Umbilical cord (tissue), 2 donors: ENCODE results near the gene RASL10A. TPM values are rescaled to one million over a fixed set of nuclear protein-coding genes. Genes with fewer than 3 reads are reported as not detected.

Experiments
- DNase-seq: peaks from one replicate; pipeline ENCODE4 v3.0.0-alpha.2; 2015; ENCODE audit warnings: low spot score
- total RNA-seq: library from RNA; depleted of rRNA; stranded (reverse); fragments of >200 nt; gene quantifications from one replicate; pipeline ENCODE4 v1.2.3, GENCODE V29; 2014; ENCODE audit warnings: low replicate concordance; ENCODE audit not compliant: insufficient read depth

The RASL10A gene
- total RNA-seq, 1 donor from 2014 or later = not detected

DNA sequence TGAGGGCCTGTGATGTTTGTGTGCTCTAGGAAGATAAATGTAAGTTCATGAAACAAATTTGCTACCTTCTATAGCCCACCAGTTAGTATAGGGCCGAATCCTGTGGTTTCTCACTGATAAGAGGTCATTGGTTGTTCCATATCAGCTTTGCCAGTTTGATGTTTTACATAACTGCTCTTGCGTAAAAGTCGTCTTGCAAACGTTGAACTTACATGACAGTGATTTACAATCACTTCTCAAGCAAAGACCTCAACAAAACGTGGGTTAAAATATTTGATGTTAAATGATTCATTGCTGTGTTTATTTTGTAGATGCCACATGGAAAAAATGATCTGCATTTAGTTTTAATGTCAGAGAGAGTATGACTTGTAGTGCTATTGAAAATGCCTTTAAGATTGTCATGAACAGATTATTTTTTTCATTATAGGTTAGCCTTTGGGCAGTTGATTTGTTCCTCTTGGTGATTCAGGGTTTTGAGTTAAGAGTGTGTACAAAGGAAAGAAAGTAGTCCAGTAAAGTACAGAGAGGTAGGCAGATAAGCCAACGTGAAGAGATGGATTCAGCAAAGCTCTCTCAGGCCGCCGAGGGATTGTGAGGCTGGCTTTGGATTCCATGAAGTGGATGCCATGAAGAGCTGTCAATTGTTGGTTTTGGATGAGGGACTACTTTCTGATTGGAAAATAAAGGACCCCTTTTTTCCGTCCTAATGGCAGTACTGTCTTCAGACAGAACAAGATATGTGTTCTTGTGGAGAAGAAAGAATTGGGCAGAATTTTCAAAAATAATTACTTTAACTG, 44.8 kb downstream of the RASL10A start:
- DNase-seq = peak; percentile 36

- DNase-seq = peak; percentile 17
These were observed 45.6 kb downstream of the RASL10A start for GRCh38 chr22:29269731-29270474.

- peak; percentile 13 for DNase-seq
These were observed 46.3 kb downstream of the RASL10A start for GRCh38 chr22:29269230-29269604.

DNA sequence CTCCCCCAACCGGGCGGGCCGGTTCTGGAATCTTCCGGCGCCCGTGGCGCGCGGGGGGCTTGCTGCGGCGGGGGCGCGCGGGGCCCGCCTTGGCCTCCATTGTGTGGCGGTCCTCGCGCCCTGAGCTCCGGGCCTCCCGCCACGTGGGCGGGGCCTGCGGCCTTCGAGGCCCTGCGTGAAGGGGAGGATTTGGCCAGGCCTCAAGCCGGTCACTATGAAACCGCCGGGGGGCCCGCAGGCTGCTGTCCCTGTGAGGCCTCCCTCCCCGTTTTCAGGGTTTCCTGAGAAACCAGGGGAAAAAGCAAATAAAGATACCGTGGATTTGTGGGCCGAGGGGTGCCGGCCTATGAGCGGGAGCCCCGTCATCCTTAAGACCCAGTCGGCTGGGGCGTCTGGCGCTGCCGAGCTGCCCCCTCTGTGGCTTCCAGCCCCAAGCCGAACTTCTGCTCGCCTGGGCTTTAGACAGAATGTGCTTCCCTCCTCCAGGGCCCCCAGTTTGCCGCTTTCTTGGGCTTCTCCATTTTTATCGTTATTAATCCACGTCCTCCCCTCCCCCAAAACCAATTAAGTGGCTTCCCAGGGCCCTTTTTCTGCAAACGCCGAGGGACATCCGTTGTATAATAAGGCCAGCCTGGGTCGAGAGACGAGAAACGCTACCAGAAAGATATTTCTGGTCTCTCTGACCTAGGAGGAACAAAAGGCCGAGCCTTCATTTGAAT, 46.8 kb downstream of the RASL10A start:
- DNase-seq = peak; percentile 81

DNA sequence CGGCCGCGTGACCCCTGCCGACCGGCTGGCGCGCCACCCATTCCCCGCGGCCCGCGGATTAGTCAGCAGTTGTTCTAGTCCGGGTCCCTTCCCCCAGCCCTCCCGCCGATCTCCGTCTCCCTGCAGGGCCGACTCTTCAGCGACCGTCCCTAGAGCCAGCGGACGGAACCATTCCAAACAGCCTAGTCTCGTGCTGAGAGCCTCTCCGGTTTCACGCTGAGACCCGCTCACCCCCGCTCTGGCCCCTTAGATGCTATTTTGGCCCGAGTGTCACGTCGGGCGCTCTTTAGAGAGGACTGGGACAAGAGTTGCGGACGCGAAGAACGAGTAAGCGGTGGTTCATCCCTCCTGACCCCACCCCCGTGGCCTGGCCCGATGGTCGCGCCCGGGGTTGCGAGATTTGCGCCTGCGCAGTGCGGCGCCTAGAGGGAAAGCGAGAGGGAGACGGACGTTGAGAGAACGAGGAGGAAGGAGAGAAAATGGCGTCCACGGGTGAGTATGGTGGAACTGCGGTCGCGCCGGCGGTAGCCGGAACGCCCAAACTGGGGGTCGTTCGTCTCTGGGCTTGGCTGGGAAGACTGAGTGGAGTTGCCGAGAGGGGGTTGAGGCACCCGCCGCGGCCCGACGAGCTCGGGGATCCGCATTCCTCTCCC, 47.5 kb downstream of the RASL10A start, which contains the start of the genes EWSR1 and RHBDD3:
TSS of gene EWSR1 (plus strand) at position 411 of the 653 bp plus-strand sequence. CDS start at position 480, 69 bp downstream.
TSS of gene RHBDD3 (minus strand) at position 124 of the 653 bp plus-strand sequence. CDS start 2,355 bp downstream, outside the sequence.
- peak; percentile 97 for DNase-seq

DNA sequence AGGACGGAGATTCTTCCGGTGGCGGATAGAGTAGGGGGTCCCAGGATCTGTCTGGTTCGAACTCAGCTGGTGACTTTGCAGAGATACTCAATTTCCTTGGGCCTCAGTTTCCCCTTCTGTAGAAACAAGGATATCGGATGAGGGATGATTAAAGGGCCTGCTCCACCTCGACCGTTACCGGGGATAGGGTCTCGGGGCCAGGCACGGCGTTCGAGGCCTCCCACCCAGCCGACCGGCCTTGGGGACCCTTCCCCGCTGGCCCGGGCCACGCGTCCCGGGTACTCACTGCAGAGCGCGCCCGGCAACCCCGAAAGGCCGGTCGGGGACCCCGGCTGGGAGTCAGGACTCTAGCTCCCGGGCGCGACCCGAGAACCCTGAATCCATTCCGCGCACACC, 48.0 kb downstream of the RASL10A start:
- peak; percentile 10 for DNase-seq

- DNase-seq = no peak
These were observed 48.7 kb downstream of the RASL10A start for GRCh38 chr22:29266564-29267461.

DNA sequence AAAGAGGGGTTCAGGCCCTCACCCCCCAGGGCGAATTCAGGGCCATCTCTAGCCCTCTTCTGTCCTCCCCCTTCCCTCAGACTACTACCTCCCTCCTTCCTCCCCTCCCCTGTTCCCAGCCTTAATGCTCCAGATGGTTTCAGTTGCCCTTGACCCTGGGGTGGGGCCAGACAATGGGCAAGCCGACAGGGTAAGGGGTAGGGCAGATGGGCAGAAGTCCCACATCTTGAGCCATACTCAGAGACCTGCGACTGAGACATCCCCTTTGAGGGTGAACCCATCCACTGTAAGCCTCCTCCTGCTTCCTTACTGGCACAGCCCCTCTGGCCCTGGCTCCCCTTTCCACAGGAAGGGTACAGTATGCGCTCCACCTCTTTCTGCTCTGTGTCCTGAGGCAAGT, 49.6 kb downstream of the RASL10A start:
- no peak for DNase-seq

GRCh38 chr22:29265305-29265704, 50.2 kb downstream of the RASL10A start:
- no peak for DNase-seq

DNA sequence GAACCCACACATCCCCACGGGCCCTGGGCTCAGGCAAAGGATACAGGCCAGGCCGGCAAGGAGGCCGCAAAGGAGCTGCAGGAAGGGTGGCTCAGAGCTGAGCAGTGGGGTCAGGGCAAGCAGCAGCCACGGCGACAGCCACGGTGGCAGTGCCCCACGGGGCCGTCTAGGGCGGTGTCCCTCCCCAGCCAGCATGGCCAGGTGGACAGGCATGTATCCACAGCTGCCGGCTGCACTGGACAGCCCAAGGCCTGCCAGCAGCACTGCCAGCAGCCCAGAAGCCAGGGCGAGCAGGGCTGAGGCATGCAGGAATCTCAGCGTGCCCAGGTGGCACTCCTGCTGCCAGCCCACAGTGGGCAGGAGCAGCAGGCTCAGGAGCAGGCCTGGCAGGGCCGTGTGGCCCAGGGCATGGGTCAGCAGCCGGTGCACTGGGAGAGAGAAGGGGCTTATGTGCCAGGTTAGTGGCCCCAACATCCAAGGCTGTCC, 51.7 kb downstream of the RASL10A start:
- no peak for DNase-seq

Other genes with a start within 250 kb of the RASL10A start
- 14.0 TPM for gene KREMEN1, start 242.7 kb downstream of the RASL10A start, total RNA-seq
- 8.2 TPM for gene EMID1, start 109.8 kb downstream of the RASL10A start, total RNA-seq
- gene RHBDD3, start 47.7 kb downstream of the RASL10A start, total RNA-seq = 24.1 TPM
- 125 TPM for gene EWSR1, start 47.4 kb downstream of the RASL10A start, total RNA-seq
- gene GAS2L1, start 9.0 kb downstream of the RASL10A start, total RNA-seq = 1.7 TPM
- gene AP1B1, start 72.9 kb upstream of the RASL10A start, total RNA-seq = 30.8 TPM
- gene RFPL1, start 122.9 kb upstream of the RASL10A start, total RNA-seq = 1.4 TPM
- gene NEFH, start 164.5 kb upstream of the RASL10A start, total RNA-seq = 0.72 TPM
- 26.5 TPM for gene THOC5, start 238.1 kb upstream of the RASL10A start, total RNA-seq